BJ (cell line): Measurements from ENCODE around the gene KCTD18. TPM values are rescaled to one million over a fixed set of nuclear protein-coding genes. Genes with fewer than 3 reads are reported as not detected.

ENCODE experiments used
- CTCF ChIA-PET: fragments of 350-600 bp; formaldehyde crosslinking; extraction: SDS; loops from one replicate; lab custom pipeline; 2021; ENCODE audit warnings: antibody characterized with exemption, inconsistent platforms; lab: Yijun Ruan, JAX
- POLR2A ChIA-PET: fragments of 300-600 bp; sonication (Branson Sonifier 250); formaldehyde crosslinking; extraction: SDS; loops from one replicate; lab custom pipeline; 2021; ENCODE audit warnings: antibody characterized with exemption; lab: Charles Lee
- DNase-seq: peaks from one replicate; pipeline ENCODE4 v3.0.0-alpha.2; 2011; ENCODE audit warnings: low read depth
- H3K27me3 ChIP-seq: 2 replicates; pipeline ENCODE4 v1.6.0; 2011; ENCODE audit warnings: low read length; ENCODE audit not compliant: control insufficient read depth, insufficient read depth
- H3K36me3 ChIP-seq: 2 replicates; pipeline ENCODE4 v1.5.1; 2011; ENCODE audit warnings: low read length; ENCODE audit not compliant: control insufficient read depth, insufficient read depth
- H3K4me3 ChIP-seq: 2 replicates; pipeline ENCODE4 v1.5.1; 2011; ENCODE audit warnings: low read depth, mild to moderate bottlenecking, control low read depth, low read length
- CTCF ChIP-seq: IDR thresholded peaks from 2 replicates; pipeline ENCODE4 v1.5.1; 2011; ENCODE audit warnings: low read depth, mild to moderate bottlenecking, control low read depth, inconsistent platforms, low read length, moderate library complexity; ENCODE audit not compliant: insufficient read depth
- polyA plus RNA-seq: library from polyadenylated mRNA; depleted of rRNA; stranded (reverse); fragments of >200 nt; gene quantifications from 2 replicates; pipeline ENCODE4 v1.2.3, GENCODE V29; 2011

The KCTD18 gene
- polyA plus RNA-seq, 1 experiment, result 9.3 TPM

- no peaks in the 10 kb centered on the region for H3K36me3 ChIP-seq
- no peak for DNase-seq
- no peak for TF ChIP-seq CTCF
- CTCF ChIA-PET, result interaction anchor here (1.5 kb wide), 1 partner anchor 9 kb away, joined by 4 read pairs; no protein-coding TSS in a partner anchor
- H3K4me3 ChIP-seq, result no peak overlapping the region
- POLR2A ChIA-PET, result no interaction called here
- no peaks in the 10 kb centered on the region for H3K27me3 ChIP-seq
These were observed 7.7 kb downstream of the KCTD18 start for GRCh38 chr2:200502196-200502595.

GRCh38 chr2:200498402-200499162, 11.3 kb downstream of the KCTD18 start:
- no peaks in the 10 kb centered on the region for H3K27me3 ChIP-seq
- no peak for DNase-seq
- no peak overlapping the region for H3K4me3 ChIP-seq
- no peak for TF ChIP-seq CTCF
- H3K36me3 ChIP-seq, result peaks cover 3% of the 10 kb centered on the region
- ChIA-PET POLR2A (no interaction called here), CTCF (interaction anchor here (2.5 kb wide), 1 partner anchor 11 kb away, joined by 8 read pairs; the partner anchor contains the start of gene KCTD18)

- POLR2A ChIA-PET, result no interaction called here
- no peak for TF ChIP-seq CTCF
- Histone ChIP-seq H3K36me3 (peaks cover 6% of the 10 kb centered on the region), H3K4me3 (no peak overlapping the region), H3K27me3 (no peaks in the 10 kb centered on the region)
- CTCF ChIA-PET, result interaction anchor here (0.6 to 2.5 kb wide), 5 partner anchors 11 to 523 kb away, joined by 3 to 12 read pairs (median 6); partner anchors contain the start of gene KCTD18
- DNase-seq, result no peak
These were observed 13.2 kb downstream of the KCTD18 start for GRCh38 chr2:200496696-200497095.

GRCh38 chr2:200494048-200494447, 15.8 kb downstream of the KCTD18 start:
- Histone ChIP-seq H3K4me3 (no peak overlapping the region), H3K27me3 (no peaks in the 10 kb centered on the region), H3K36me3 (peaks cover 10% of the 10 kb centered on the region)
- ChIA-PET CTCF (interaction anchor here (0.8 to 2.5 kb wide), 2 partner anchors 10 to 13 kb away, joined by 3 to 8 read pairs; no protein-coding TSS in a partner anchor), POLR2A (no interaction called here)
- no peak for TF ChIP-seq CTCF
- DNase-seq, result no peak

- ChIA-PET POLR2A (no interaction called here), CTCF (interaction anchor here (1.2 to 2.5 kb wide), 2 partner anchors 8 to 10 kb away, joined by 4 to 8 read pairs; no protein-coding TSS in a partner anchor)
- no peak overlapping the region for H3K4me3 ChIP-seq
These were observed 17.2 kb downstream of the KCTD18 start for GRCh38 chr2:200492656-200493055.

More at GRCh38 chr2:200492656-200493055, 17.2 kb downstream of the KCTD18 start:
- no peak for TF ChIP-seq CTCF
- DNase-seq, result peak; percentile 28
- Histone ChIP-seq H3K27me3 (no peaks in the 10 kb centered on the region), H3K36me3 (peaks cover 10% of the 10 kb centered on the region)
